ENCODE measurements around the gene FBXW11.
"Not testable (repeated sequence)": the region's sequence is repeated elsewhere in the genome, so short reads cannot be mapped to it uniquely, and the experiment has no call there.

Gene FBXW11

DNA sequence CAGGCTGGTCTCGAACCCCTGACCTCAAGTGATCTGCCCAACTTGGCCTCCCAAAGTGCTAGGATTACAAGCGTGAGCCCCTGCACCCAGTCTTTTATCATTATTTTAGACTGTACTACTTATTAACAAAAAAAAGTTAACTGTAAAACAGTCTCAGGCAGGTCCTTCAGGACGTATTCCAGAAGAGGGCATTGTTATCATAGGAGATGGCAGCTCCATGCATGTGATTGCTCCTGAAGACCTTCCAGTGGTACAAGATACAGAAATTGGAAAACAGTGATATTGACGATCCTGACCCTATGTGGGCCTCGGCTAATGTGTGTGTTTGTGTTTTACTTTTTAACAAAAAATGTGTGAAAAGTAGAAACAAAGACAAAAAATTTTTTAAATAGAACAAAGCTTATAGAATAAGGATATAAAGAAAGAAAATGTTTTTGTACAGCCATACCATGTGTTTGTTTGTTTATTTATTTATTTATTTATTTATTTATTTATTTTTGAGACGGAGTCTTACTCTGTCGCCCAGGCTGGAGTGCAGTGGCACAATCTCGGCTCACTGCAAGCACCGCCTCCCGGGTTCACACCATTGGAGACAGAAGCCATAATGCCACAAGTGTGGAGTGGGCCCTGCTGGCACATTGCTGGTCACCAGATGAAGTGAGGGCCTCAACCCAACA, 13.8 kb upstream of the FBXW11 start:
- not testable (repeated sequence) for DNase-seq (ENCODE audit: low read depth in 2 of 2)

DNA sequence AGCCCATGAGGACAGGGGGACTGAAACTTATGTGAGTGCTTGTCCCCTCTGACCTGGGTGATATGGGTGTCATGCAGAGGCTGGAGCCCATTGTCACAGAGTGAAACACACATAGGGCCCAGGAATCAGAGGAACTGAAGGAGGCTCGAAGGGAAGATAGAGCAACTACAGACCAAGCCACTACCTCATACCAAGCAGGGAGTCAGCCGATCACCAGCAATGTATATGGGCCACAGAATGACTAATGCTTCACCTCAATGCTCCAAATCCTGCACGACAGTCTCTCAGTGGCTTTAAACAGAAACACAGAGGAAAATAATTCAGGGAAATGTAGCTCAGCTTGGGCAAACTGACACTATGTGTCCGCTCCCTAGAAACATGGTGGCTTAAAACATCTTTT, 8.9 kb upstream of the FBXW11 start:
- no peak for DNase-seq (ENCODE audit: low read depth in 2 of 2)

DNA sequence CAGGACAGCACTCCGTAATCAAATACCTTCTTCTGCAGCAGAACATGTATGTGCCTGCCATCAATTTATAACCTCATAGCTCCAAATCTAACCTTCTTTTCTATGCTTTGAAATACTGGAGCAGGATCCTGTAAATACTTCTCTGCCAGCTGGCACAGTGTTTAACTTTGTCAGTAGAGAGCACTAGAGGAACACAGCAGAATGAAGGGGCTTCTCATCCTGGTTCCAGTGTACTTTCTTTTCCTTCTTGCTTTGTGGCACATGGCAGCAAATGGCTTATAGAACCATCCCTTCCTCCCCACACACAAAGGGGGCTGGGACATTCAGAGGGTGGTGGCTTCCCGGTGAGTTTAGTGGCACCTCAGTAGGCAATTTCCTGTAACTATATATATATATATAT, 3.8 kb upstream of the FBXW11 start:
- no peak for DNase-seq (ENCODE audit: low read depth in 2 of 2)

DNA sequence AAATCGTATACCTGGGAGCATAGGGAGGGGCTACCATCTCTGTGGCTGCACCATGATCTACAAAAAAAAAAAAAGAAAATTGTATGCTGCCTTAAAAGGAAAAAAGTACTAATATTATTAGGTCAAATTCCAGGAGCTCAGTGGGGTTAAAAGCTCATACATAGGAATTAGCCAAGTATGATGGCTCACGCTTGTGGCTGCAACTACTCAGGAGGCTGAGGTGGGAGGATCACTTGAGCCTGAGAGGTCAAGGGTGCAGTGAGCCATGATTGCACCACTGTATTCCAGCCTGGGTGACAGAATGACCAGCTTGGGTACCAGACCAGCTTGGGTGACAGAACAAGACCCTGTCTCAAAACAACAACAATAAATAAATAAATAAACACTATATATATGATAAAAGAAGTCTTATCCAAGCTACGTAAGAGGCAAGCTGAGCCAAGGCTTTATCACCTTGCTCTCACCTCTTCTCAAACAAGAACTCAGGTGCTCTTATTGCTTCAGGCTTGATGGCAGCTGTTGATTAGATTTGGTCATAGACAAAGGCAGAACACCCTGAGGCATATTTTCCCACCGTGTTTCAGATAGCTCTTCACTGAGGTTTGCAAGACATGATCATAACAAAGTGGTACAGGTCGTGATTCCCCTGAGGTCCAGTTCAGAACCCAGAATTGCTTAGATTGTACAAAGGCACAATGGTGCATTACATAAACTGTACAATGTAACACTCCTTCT, 3.3 kb upstream of the FBXW11 start:
- no peak for DNase-seq (ENCODE audit: low read depth in 2 of 2)

DNA sequence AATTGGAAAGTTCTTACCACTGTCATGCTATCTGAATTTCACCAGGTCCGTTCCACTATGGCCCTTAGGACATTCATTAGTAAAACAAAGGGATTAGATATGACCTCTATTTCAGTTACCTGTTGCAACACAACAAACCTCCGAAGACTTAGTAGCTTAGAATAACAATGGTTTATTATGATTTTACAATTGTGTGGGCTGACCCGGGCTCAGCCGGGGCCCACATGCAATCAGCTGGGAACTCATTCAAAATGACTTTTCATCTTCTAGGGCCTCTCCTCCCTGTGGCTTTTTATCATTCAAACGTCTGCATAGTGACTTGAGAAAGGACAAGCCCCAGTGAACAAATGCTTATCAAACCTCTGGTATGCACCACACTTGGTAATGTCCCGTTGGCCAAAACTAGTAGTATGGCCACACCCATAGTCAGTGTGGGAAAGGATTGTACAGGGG, 2.3 kb upstream of the FBXW11 start:
- DNase-seq (ENCODE audit: low read depth in 2 of 2), result no peak

DNA sequence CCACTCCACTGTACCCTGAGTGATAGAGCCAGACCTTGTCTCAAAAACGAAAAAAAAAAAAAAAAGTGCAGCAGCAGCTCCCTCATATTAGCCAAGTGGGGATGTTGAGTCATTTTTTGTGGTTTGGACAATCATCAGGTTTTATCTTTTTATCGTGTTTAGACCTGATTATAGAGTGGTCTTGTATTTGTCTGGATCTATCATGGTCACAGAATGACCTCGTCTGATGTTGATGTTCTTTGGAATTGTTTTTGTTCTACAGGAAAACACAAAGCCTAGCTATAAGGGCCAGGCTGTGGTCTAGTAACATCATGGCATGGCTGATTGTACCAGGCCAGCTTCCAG, 1.6 kb upstream of the FBXW11 start:
- no peak for DNase-seq (ENCODE audit: low read depth in 2 of 2)

DNA sequence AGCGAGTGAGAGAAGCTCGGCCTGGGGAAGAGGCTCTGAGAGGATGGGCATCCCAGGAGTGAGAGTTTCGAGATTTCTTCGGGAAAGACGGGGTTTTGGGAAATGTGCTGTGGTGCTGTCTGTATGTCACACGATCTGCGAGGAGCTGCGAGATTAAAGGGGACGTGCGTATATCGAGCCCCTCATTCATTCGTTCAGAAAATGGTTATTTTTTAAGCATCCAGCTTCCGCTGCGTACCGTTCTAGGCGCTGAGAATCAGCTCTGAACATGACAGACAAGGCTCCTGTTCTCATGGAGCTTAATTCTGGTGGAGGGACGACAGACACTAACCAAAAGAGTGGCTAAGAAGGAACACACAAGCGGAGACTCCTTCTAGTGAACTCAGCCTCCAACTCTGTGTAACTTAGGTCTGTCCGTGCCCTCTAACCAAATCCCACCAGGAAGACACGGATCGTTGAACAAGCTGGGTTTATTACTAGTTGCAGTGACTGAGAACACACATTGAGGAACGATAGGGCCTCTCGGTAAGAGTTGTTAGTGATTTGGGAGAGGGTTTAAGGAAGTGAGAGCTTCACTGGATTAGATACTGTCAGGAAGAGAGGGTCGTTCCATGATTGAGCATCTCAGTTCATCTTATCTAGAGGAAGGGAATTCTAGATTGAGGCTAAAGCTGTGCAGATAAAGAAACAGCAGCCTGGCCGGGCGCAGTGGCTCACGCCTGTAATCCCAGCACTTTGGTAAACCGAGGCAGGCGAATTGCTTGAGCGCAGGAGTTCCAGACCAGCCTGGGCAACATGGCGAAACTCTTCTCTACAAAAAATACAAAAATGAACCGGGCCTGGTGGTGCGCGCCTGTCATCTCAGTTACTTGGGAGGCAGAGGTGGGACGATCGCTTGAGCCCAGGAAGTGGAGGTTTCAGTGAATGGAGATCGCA, 1.0 kb upstream of the FBXW11 start:
- DNase-seq (ENCODE audit: low read depth in 2 of 2), result no peak

DNA sequence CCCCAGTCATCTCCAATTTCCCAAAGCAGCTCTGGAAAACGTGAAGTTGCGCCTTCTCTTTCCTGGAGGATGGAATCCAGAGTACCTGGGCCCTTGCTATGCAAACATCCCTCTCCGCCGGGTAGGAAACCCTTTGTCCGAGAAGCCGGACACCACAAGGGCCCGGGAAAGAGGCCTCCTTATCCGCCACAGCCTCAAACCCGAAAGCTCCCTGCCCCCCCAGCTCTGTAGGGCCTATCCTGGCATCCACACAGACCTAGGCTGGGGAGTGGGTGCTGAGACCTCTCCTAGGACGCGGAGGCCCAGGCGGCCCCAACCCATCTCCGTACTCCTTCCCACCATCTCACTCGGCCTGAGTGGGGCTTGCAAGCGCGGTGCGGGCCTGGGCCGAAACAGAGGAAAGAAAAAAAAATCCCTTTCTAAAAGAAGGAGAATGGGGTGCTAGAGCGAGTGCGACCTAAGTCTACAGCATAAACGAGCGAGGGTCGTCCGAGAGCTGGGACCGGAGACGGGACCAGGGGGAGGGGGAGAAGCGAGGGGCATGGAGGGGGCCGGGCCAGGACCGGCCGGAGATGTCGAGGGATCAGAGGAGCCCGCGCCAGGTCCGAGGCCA, 624 bp downstream of the FBXW11 start:
- DNase-seq (ENCODE audit: low read depth in 2 of 2), result peak in 1 of 2 experiments; percentile 24

DNA sequence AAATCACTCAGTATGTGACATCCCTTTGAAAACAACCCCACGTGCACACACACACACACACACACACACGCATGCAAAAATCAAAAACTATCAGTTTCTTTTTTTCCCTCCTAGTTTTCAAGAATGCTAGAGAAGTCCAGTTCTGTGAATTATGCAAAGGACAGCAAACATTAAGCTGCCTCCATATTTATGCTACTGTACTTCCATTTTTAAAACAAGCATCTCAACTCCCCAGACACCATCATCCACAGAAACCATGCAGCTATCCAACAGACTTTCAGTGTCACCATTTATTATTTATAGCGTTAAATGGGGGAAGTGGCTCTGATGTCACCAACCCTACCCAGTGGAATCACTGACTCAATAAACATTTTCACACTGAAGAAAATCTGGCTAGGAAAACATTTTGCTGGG, 1.6 kb downstream of the FBXW11 start:
- peak in 1 of 2 experiments; percentile 11 for DNase-seq (ENCODE audit: low read depth in 2 of 2)

DNA sequence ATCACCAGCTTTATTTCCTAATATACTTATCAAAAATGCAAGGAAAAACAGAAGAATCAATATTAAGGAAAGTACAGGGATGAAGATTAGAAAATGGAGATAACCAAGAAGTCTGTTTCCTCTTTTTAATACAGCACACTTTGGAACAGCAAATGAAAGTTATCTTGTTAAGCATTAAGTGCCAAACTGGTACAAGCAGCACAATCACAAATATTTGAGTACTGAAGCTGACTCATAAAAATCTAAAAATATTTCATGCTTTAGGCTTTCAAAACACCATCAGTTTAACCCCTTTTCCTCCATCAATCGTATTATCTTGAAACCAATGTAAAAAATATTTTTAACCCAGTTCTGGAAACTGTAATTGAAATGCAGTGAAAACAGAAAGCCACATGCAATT, 2.7 kb downstream of the FBXW11 start:
- no peak for DNase-seq (ENCODE audit: low read depth in 2 of 2)

DNA sequence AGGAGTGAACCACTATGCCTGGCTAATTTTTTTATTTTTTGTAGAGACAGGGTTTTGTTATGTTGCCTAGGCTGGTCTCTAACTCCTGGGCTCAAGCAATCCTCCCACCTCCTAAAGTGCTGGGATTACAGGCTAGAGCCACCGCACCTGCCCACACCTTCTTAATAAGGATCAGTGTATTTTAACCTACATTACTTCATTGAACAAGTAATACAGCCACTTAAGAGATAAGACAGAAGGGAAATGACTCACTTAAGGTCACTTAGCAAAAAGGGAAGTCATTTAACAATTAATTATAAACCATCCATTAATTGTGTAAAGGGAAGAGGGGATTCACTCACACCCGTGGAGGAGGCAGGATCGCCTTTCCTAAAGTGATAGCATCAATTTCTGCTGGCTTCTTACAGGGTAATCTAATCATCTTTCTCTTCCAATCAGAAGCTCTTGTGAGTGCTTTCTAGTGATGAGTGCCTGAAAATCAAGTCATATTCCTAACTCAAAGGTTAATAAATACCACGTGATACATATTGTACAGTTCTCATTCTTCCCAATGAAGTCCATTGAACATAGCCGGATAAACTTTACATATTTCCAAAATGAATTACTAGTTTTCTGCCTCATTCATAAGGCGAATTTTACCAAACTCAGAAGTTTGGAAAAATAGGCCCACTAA, 3.5 kb downstream of the FBXW11 start:
- DNase-seq (ENCODE audit: low read depth in 2 of 2), result no peak

DNA sequence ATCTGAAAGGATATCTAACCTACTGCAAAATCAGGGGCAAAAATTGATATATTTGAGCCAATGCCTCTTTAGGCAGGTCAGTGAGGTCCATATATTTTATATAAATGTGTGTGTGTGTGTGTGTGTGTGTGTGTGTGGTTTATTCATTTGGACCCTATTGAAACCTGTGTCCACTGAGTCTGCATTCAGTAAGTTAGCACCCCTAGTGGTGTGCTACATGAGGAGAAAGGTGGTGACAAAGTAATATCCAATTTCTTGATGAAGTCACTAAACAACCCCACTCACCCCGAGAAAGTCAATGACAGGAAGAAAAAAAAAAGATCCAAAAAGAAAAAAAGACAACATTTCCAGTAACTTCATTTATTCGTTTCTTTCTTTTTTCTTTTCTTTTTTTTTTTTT, 4.1 kb downstream of the FBXW11 start:
- DNase-seq (ENCODE audit: low read depth in 2 of 2), result no peak

DNA sequence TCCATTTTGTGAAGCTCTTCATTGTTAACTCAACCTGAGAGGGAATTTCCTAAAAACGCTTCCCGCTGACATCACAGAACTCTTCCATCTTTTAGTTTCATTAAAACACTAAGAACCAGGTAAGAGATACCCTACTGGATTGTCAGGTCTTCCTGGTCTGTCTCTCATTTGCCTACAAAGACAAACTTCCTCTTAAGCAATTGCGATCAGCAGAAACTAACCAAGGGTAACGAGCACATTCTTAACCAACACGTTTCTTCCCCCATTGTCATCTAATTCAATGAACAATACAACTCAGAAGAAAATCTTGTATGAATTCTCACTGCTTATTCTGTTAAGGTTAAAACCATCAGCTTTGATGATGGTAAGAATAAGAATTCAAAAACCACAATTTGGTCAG, 6.6 kb downstream of the FBXW11 start:
- no peak for DNase-seq (ENCODE audit: low read depth in 2 of 2)

DNA sequence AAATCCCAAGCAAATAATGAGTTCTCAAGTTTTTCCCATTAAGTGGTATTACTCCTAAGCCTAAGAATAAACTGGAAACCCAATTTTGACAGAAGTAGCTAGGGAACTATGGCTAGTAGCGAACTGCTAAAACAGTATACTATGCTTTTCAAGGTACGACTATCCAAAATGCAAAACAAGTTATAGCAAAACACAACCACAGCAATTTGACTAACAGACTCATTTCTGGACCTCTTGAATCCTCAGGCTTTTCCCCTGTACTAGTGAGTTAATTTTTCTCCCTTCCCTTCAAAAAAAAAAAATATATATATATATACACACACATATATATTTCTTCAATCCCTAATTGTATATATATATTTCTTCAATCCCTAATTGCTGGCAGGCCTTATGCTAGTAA, 7.3 kb downstream of the FBXW11 start:
- no peak for DNase-seq (ENCODE audit: low read depth in 2 of 2)

DNA sequence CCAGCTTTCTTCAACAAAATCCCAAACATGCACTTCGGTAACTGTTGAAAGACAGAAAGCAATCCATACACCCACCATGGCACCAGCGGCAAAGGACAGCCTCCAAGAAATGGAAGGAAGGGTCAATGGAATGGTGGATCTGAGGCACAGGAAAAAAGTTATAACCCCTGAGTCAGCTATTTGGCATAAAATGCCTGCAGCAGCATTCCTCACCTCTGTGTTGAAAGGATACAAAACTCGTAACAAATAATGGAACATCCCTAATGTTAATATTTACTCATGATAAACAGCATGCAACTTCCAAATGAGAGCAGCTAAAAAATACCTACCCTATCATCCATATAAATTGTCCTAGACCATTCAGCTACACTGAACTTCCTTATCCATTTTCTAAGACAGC, 9.4 kb downstream of the FBXW11 start:
- no peak for DNase-seq (ENCODE audit: low read depth in 2 of 2)

DNA sequence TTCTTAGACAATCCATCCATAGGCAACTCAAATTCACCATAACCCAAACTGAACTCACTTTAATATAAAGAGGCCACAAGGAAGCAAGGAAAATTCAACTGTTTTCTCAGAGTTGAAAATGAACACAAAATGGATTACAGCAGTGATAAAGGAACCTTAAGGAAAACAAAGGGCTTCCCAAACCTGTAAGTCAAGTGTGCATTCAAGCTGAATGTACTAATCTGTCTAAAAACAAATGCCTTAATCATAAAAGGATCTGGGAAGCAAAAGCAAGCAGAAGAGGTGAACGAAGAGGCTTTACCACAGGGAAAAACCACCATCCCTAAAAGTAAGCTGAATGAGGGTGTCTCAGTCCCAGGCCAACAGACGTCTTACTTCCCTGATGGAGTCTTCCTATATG, 13.6 kb downstream of the FBXW11 start:
- DNase-seq (ENCODE audit: low read depth in 2 of 2), result no peak

DNA sequence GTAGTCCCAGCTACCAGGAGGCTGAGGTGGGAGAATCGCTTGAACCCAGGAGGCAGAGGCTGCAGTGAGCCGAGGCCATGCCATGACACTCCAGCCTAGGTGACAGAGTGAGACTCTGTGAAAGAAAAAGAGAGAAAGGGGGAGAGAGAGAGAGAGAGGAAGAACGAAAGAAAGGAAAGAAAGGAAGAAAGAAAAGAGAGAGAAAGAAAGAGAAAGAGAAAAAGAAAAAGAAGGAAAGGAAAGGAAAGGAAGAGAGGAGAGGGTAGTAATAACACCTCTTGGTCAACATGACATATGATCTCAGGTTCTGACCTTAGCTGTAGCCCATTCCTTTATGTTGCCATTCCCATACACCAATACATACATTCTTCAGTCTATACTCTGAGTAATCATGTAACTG, 14.1 kb downstream of the FBXW11 start:
- no peak for DNase-seq (ENCODE audit: low read depth in 2 of 2)

DNA sequence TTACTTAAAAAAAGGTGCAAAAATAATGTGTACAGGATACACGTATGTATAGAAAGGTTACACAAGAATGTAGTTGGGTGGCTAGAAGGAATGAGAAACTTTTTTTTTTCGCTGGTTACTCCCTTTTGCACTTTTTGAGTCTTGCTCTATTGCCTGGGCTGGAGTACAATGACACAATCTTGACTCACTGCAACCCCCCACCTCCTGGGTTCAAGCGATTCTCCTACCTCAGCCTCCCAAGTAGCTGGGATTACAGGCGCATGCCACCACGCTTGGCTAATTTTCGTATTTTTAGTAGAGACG, 15.8 kb downstream of the FBXW11 start:
- DNase-seq (ENCODE audit: low read depth in 2 of 2), result no peak

DNA sequence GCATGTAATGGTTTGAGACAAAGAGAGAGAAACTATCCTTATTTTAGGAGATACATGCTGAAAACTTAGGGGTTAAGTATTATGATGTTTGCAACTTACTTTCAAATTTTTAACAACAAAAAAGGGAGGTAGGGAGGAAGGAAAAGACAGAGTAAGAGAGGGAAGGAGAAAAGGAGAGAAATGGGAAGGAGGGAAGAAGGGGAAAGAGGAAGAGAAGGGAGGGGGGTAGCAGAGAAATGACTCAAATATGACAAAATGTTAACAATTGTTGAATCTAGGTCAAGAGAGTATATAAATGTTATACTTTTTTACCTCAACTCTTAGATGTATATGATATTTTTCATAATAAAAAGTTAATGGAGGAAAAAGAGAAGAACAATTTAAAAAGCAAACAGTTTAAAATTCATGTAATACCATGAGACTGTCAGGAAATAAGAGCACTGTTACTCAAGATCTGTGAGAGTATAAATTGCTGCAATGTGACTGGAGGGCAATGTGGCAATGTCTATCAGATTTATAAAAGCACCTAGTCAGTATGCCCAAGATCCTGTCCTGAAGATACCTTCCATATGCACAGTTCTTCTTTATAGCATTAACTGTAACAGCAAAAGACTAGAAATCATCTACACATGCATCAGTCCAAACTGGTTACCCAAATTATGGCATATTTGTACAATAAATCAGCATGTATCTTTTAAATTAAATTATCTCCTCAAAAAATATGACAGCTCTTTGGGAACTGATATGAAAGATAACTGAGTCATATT, 16.3 kb downstream of the FBXW11 start:
- no peak for DNase-seq (ENCODE audit: low read depth in 2 of 2)

DNA sequence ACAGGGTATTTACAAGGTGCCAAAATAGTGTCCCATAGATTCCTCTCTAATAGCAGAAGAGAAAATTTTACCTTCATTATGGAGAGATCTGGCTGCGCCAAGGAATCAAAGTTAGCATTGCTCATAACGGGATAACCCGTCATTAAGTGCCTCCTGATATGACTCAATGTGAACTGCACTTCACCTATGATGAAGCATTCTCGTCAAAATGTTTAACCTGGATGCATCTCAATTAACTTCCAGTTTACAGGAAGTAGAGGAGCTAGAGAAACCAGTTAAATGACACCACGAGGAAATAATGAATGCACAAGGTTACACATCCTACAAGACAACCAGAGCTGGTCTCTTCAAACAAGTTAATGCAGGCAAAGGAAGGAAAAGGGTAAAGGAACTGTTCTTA, 17.2 kb downstream of the FBXW11 start:
- no peak for DNase-seq (ENCODE audit: low read depth in 2 of 2)

DNA sequence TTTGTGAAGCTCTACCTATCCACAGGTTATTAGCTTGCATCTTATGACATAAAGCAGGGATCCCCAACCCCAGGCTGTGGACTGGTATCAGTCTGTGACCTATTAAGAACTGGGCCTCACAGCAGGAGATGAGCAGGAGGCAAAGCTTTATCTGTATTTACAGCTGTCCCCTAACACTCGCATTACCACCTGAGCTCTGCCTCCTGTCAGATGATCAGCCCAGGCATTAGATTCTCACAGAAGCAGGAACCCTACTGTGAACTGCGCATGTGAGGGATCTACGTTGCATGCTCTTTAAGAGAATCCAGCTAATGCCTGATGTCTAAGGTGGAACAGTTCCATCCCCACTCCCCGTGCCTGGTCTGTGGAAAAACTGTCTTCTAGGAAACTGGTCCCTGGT, 19.7 kb downstream of the FBXW11 start:
- DNase-seq (ENCODE audit: low read depth in 2 of 2), result no peak
